Measurements from ENCODE around the gene SFRP5. TPM values are rescaled to one million over a fixed set of nuclear protein-coding genes. Genes with fewer than 3 reads are reported as not detected.

The SFRP5 gene, protein sequence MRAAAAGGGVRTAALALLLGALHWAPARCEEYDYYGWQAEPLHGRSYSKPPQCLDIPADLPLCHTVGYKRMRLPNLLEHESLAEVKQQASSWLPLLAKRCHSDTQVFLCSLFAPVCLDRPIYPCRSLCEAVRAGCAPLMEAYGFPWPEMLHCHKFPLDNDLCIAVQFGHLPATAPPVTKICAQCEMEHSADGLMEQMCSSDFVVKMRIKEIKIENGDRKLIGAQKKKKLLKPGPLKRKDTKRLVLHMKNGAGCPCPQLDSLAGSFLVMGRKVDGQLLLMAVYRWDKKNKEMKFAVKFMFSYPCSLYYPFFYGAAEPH
- total RNA-seq: 0.52 TPM

- H3K9me3 ChIP-seq (ENCODE audit: low read depth, low read length): no peaks in the 10 kb centered on the region
- peaks cover 21% of the 10 kb centered on the region for H3K27me3 ChIP-seq (ENCODE audit: insufficient read depth, low read length)
- no peak within 1 kb of the TSS for H3K4me3 ChIP-seq (ENCODE audit: low read length)
- no peaks in the 10 kb centered on the region for H3K4me1 ChIP-seq (ENCODE audit: insufficient read depth, low read length)
Measured at GRCh38 chr10:97771913-97772823, at the start of gene SFRP5. TSS of gene SFRP5 (minus strand) at chr10:97771999. CDS start at chr10:97771833, 166 bp downstream.

DNA sequence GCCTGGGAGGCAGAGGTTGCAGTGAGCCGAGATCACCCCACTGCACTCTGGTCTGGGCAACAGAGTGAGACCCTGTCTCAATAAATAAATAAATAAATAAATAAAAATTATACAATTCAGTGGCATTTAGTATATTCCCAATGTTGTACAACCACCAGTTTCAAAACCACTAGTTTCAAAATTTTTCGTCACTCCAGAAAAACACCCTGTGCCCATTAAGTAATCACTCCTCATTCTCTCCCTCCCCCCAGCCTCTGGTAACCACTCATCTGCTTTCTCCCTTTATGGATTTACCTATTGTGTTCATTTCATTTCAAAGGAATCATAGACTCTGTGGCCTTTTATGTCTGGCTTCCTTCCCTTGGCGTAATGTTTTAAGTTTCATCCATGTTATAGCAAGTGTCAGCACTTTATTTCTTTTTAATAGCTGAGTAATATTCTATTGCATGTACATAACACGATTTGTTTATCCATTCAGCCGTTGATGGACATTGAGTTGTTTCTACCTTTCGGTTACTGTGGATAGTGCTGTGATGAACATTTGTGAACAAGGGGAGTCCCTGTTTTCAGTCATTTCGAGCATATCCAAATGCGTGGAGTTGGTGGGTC is 48.4 kb upstream of the SFRP5 start:
- H3K27me3 ChIP-seq (ENCODE audit: insufficient read depth, low read length): no peaks in the 10 kb centered on the region
- no peaks in the 10 kb centered on the region for H3K4me1 ChIP-seq (ENCODE audit: insufficient read depth, low read length)
- H3K9me3 ChIP-seq (ENCODE audit: low read depth, low read length): no peaks in the 10 kb centered on the region
- H3K4me3 ChIP-seq (ENCODE audit: low read length): no peak overlapping the region

- Histone ChIP-seq H3K4me1 (ENCODE audit: insufficient read depth, low read length) (no peaks in the 10 kb centered on the region), H3K9me3 (ENCODE audit: low read depth, low read length) (no peaks in the 10 kb centered on the region), H3K4me3 (ENCODE audit: low read length) (no peak overlapping the region), H3K27me3 (ENCODE audit: insufficient read depth, low read length) (no peaks in the 10 kb centered on the region)
Measured at GRCh38 chr10:97818572-97818971, 46.8 kb upstream of the SFRP5 start.

DNA sequence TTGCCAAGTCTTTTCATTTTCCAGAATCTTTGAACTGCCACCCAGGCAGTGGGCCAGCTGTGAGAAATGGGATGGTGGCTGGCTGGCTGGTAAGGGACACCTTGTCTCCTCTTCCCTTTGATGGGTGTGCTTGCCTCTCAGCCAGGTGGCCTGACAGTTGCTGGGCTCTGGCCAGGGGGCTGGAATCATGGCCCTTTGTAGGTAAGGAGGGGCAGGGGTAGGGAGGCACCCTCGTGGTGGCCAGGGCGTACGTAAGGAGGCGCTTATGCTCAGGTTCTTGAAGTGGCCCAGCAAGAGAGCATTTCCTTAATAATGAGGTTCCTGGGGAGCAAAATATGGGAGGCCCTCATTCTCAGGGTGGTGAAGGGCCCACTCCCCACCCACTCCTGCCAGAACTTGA is 44.8 kb upstream of the SFRP5 start:
- no peaks in the 10 kb centered on the region for H3K9me3 ChIP-seq (ENCODE audit: low read depth, low read length)
- no peaks in the 10 kb centered on the region for H3K27me3 ChIP-seq (ENCODE audit: insufficient read depth, low read length)
- no peak overlapping the region for H3K4me3 ChIP-seq (ENCODE audit: low read length)
- no peaks in the 10 kb centered on the region for H3K4me1 ChIP-seq (ENCODE audit: insufficient read depth, low read length)

DNA sequence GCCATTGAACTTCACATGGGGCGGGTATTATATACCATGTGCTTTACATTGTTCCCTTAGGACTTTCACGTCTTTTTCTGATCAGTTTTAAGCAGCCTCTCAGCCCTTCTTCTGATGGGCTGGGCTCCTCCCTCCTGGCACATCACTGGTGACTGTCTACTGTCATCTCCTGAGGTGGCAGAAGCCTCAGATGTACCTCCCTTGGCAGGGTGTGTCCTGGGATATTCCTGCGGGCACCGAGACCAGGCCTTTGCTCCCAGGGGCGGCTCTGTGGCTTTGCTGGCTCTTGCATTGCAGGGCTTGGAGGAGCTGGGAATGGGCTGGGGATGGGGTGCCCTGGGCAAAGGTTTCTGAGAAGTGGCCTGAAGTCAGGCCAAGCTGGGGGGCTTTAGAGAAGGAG is 43.2 kb upstream of the SFRP5 start:
- no peaks in the 10 kb centered on the region for H3K9me3 ChIP-seq (ENCODE audit: low read depth, low read length)
- H3K4me3 ChIP-seq (ENCODE audit: low read length): no peak overlapping the region
- H3K4me1 ChIP-seq (ENCODE audit: insufficient read depth, low read length): no peaks in the 10 kb centered on the region

GRCh38 chr10:97813311-97813710 is 41.5 kb upstream of the SFRP5 start:
- H3K9me3 ChIP-seq (ENCODE audit: low read depth, low read length): no peaks in the 10 kb centered on the region

More for the DNA sequence above, 43.2 kb upstream of the SFRP5 start:
- H3K27me3 ChIP-seq (ENCODE audit: insufficient read depth, low read length): no peaks in the 10 kb centered on the region

GRCh38 chr10:97812696-97813095 is 40.9 kb upstream of the SFRP5 start:
- no peaks in the 10 kb centered on the region for H3K9me3 ChIP-seq (ENCODE audit: low read depth, low read length)
- H3K4me3 ChIP-seq (ENCODE audit: low read length): no peak overlapping the region
- no peaks in the 10 kb centered on the region for H3K27me3 ChIP-seq (ENCODE audit: insufficient read depth, low read length)
- no peaks in the 10 kb centered on the region for H3K4me1 ChIP-seq (ENCODE audit: insufficient read depth, low read length)

More at GRCh38 chr10:97813311-97813710, 41.5 kb upstream of the SFRP5 start:
- H3K4me1 ChIP-seq (ENCODE audit: insufficient read depth, low read length): no peaks in the 10 kb centered on the region
- H3K27me3 ChIP-seq (ENCODE audit: insufficient read depth, low read length): no peaks in the 10 kb centered on the region
- no peak overlapping the region for H3K4me3 ChIP-seq (ENCODE audit: low read length)

- H3K4me1 ChIP-seq (ENCODE audit: insufficient read depth, low read length): no peaks in the 10 kb centered on the region
- no peaks in the 10 kb centered on the region for H3K9me3 ChIP-seq (ENCODE audit: low read depth, low read length)
- H3K4me3 ChIP-seq (ENCODE audit: low read length): no peak overlapping the region
- H3K27me3 ChIP-seq (ENCODE audit: insufficient read depth, low read length): no peaks in the 10 kb centered on the region
Measured at GRCh38 chr10:97811958-97812357, 40.2 kb upstream of the SFRP5 start.

GRCh38 chr10:97810446-97810845 is 38.6 kb upstream of the SFRP5 start:
- no peak overlapping the region for H3K4me3 ChIP-seq (ENCODE audit: low read length)
- no peaks in the 10 kb centered on the region for H3K4me1 ChIP-seq (ENCODE audit: insufficient read depth, low read length)

GRCh38 chr10:97805949-97806348 is 34.1 kb upstream of the SFRP5 start:
- H3K9me3 ChIP-seq (ENCODE audit: low read depth, low read length): no peaks in the 10 kb centered on the region
- no peaks in the 10 kb centered on the region for H3K4me1 ChIP-seq (ENCODE audit: insufficient read depth, low read length)
- no peak overlapping the region for H3K4me3 ChIP-seq (ENCODE audit: low read length)
- no peaks in the 10 kb centered on the region for H3K27me3 ChIP-seq (ENCODE audit: insufficient read depth, low read length)

More at GRCh38 chr10:97810446-97810845, 38.6 kb upstream of the SFRP5 start:
- Histone ChIP-seq H3K27me3 (ENCODE audit: insufficient read depth, low read length) (no peaks in the 10 kb centered on the region), H3K9me3 (ENCODE audit: low read depth, low read length) (no peaks in the 10 kb centered on the region)

GRCh38 chr10:97805096-97805884 is 33.5 kb upstream of the SFRP5 start:
- H3K27me3 ChIP-seq (ENCODE audit: insufficient read depth, low read length): no peaks in the 10 kb centered on the region
- no peaks in the 10 kb centered on the region for H3K9me3 ChIP-seq (ENCODE audit: low read depth, low read length)
- no peak overlapping the region for H3K4me3 ChIP-seq (ENCODE audit: low read length)
- no peaks in the 10 kb centered on the region for H3K4me1 ChIP-seq (ENCODE audit: insufficient read depth, low read length)

DNA sequence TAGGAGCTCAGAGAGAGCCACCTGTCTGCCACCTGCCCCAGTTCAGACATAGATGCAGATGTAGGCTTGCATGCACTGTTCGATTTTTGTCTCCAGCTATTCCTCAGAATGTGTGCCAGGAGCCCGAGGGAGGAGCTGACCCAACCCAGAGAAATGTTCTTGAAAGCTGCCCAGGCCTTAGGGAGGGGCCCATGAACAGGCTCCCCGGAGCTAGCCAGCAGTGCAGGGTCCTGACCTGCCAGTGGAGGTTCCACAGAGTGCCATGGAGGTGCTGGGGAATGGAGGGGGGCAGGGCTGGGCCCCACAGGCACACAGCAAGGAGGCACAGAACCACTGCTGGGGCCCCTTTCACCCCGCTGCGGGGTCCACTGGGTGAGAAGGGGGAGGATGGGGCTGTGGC is 29.6 kb upstream of the SFRP5 start:
- peaks cover 3% of the 10 kb centered on the region for H3K27me3 ChIP-seq (ENCODE audit: insufficient read depth, low read length)
- no peak overlapping the region for H3K4me3 ChIP-seq (ENCODE audit: low read length)
- no peaks in the 10 kb centered on the region for H3K4me1 ChIP-seq (ENCODE audit: insufficient read depth, low read length)
- peaks cover 5% of the 10 kb centered on the region for H3K9me3 ChIP-seq (ENCODE audit: low read depth, low read length)

GRCh38 chr10:97800474-97800873 is 28.7 kb upstream of the SFRP5 start:
- Histone ChIP-seq H3K9me3 (ENCODE audit: low read depth, low read length) (peaks cover 5% of the 10 kb centered on the region), H3K4me1 (ENCODE audit: insufficient read depth, low read length) (peaks cover 6% of the 10 kb centered on the region), H3K4me3 (ENCODE audit: low read length) (no peak overlapping the region), H3K27me3 (ENCODE audit: insufficient read depth, low read length) (peaks cover 3% of the 10 kb centered on the region)

- H3K4me3 ChIP-seq (ENCODE audit: low read length): no peak overlapping the region
- peaks cover 5% of the 10 kb centered on the region for H3K9me3 ChIP-seq (ENCODE audit: low read depth, low read length)
Measured at GRCh38 chr10:97798958-97799610, 27.3 kb upstream of the SFRP5 start.

More at GRCh38 chr10:97798958-97799610, 27.3 kb upstream of the SFRP5 start:
- Histone ChIP-seq H3K4me1 (ENCODE audit: insufficient read depth, low read length) (peaks cover 6% of the 10 kb centered on the region), H3K27me3 (ENCODE audit: insufficient read depth, low read length) (peaks cover 3% of the 10 kb centered on the region)

Data from mononuclear cell (primary cell).